Glomerular endothelial cell (primary cell): ENCODE measurements around the gene GDPD5. TPM values are rescaled to one million over a fixed set of nuclear protein-coding genes. Genes with fewer than 3 reads are reported as not detected.

ENCODE experiments used
- DNase-seq: peaks from one replicate; pipeline ENCODE4 v3.0.0-alpha.2; 2011; ENCODE audit warnings: low read depth, low spot score; ENCODE audit errors: extremely low read depth
- total RNA-seq: library from RNA; depleted of rRNA; stranded (reverse); fragments of >200 nt; gene quantifications from 2 replicates; pipeline ENCODE4 v1.2.3, GENCODE V29; 2015

Gene GDPD5
- total RNA-seq, 1 donor from 2014 or later = 90.1 TPM

GRCh38 chr11:75495749-75496304, 29.9 kb downstream of the GDPD5 start:
- DNase-seq = no peak

DNA sequence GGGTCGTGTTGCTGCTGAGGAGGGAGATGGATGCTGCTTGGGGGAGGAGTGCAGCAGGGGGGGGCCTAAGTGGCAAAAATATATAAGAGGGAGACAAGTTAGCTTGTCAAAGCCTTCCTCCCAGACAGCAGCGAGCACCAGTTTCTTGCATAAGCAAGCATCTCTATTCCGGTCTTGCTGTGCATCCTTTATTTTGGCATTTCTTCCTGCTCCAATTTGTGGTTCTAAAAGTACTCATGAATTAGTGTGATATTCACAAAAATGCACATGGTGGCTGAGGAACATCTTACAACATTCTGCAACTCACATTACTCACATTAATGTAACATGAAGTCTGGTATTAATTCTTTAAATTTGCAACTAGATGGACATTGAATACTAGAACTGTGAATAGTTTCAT, 32.1 kb downstream of the GDPD5 start:
- DNase-seq = no peak

DNA sequence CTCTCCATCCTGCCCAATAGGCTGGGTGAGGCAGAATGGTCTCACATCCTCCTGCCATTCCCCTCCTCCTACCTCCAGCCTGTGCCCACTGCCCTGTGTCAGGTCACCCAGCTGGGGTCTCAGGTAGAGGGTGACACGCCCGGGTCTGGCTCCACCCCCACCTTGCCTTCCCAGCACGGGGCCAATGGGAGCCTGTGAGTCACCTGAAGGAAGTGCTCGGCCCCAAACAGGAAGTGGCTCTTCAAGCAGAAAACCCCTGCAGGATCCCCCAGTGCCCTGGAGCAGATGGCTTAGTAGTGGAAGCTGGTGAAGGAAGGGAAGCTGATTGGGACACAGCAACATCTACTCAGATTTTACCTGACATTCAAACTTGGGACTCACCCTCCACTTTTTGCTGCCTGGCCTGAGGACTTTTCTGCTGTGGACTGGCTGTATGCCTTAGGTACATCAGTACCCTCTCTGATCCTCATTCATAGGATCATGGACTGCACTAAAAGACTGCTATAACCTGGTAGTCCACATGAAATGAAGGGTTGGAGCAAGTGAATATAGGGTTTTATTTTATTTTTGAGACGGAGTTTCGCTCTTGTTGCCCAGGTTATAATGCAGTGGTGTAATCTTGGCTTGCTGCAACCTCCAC, 33.4 kb downstream of the GDPD5 start:
- DNase-seq = no peak

DNA sequence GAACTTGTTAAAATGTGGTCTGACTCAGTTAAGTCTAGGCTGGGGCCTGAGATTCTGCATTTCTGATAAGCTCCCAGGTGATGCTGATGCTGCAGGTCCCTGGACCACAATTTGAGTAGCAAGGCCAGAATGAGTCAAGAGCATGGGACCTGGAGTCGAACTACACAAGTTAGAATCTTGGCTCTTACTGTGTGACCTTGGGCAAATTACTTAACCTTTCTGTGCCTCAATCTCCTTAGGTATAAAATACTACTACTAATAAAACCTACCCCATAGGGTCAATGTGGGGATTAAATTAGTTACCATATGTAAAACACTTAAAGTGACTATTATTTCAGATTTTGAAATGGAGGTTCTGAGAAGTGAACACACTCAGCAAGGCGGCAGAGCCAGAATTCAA, 34.3 kb downstream of the GDPD5 start:
- no peak for DNase-seq

GRCh38 chr11:75490221-75491181, 35.2 kb downstream of the GDPD5 start:
- no peak for DNase-seq

DNA sequence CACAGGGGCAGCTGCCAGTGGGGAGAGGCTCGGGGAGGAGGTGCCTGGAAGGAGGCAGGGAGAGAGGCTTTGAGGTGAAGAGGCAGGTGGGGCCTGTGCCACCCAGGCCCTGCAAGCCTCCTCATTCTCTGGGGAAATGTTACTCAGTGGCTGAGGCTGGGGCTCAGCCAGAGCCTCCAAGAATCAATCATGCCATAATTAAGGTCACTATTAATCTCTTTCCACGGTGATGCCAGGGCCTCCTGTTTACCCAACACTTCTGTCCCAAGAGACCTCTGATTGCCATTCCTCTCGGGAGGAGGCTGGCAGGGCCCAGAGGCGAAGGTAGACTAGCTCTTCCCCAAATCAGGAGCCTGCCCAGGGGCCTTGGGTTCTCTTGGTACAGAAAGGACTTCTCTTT, 38.4 kb downstream of the GDPD5 start:
- no peak for DNase-seq

DNA sequence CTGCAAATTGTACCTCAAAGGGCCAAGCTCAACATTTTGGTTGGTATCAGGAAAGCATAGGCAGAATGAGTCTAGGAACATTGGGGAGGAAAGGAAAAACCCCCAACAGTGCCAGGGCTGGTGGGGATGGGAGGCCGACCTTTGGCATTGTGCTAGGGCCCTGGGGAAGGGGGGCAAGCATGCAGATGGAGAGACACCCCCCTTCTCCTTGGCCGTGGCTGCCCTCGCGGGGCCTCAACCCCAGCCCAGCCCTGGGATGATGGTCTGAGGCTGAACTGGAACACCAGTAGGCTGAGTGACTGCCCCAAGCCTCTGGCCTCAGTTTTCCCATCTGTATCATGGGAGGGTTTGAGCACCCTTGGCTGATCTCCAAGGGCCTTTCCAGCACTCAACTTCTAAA, 40.0 kb downstream of the GDPD5 start:
- no peak for DNase-seq

GRCh38 chr11:75482931-75483469, 42.7 kb downstream of the GDPD5 start:
- no peak for DNase-seq

- no peak for DNase-seq
Measured at GRCh38 chr11:75481922-75482606, 43.7 kb downstream of the GDPD5 start.

DNA sequence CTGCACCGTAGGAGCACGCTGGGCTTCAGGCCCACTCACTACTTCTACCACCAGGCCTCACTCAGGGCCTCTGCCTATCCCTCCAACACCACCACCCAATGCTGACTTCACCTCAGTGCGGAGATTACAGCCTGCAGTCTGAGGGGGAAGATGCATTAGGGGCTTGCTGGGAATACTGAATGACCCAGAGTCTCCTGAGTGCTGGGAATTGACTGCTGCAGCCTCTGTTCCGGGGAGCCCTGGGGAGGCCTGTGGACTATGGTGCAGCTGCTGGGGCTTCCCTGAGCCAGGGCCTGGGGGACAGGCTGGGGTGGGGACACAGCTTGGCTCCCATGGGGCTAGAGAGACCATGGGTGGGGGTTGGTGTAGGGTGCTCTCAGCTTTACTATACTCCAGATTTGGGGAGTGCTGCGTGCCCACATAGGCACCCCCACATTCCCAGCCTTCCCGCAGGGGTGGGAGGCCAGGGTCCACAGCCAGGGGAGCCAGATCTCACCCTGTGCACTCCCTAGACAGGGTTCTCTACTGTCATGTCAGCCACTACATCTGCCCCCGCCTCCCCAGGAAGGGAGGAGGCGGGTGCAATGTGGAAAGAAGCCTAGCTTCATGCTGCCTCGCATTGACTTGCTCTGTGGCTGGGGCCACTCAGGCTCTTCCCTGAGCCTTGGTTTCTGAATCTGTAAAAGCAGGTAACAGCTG, 44.4 kb downstream of the GDPD5 start:
- DNase-seq = no peak

DNA sequence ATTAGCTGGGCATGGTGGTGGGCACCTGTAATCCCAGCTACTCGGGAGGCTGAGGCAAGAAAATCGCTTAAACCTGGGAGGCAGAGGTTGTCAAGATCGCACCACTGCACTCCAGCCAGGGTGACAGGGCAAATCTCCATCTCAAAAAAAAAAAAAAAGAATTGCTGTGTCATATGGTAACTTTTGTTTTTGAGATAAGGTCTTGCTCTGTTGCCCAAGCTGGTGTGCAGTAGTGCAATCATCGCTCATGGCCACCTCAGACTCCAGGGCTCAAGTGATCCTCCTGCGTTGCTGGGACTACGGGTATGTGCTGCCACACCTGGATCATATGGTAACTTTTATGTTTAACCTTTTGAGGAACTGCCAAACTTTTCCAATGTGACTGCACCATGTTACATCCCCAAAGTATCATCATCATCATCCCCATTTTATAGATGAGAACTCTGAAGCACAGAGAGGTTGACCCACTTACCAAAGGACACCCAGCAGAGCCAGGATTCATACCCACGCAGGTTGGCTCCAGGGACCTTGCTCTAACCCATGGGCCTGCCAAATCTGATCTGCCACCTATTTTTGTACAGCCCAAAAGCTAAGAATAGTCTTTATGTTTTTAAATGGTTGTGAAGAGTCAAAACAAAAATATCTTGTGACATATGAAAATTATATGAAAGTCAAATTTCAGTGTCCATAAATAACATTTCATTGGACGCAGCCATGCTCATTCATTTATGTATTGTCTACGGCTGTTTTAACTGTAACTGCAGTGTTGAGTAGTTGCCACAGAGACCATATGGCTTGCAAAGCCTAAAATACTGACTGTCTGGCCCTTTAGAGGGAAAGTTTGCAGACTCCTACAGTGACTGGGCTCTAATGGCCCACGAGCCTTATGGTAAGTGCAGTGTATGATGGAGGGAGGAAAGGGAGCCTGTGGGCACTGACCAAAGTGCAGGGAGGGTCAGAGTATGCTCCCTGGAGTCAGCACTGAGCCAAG, 45.3 kb downstream of the GDPD5 start:
- DNase-seq = no peak

GRCh38 chr11:75479597-75480145, 46.1 kb downstream of the GDPD5 start:
- no peak for DNase-seq

DNA sequence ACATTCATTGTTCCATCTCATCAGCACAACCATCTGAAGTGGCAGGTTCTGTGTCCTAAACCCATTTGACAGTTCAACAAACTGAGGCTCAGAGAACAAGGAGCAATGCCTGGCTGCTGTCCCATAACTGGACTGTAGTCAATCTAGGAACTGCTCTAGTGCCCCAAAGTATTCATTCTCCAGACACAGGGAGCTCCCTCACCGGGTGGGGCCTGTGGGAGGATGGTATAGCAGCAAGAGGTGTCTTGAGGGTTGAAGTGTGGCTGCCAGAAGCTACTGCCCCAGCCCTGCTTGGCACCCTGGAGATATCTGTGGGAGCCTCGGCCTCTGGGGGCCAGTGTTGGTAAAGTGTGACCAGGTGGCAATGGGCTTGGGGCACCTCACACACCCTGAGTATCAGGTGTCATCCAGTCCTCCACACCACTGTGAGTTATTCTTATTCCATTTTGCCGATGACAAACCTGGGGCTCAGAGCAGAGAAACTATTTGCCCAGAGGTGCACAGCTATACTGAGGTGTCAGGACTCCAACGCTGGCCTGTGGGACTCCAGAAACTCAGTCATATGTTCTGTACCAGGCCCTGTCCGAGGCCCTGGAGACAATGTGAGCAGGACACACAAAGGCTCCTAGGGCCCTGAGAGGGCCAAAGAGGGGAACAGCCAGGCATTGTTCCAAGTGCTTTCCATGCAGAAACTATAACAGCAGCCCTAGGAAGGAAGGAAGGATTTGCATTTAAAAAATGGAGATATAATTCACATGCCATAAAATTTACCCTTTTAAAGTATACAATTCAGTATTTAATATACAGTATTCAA, 46.8 kb downstream of the GDPD5 start:
- DNase-seq = no peak

DNA sequence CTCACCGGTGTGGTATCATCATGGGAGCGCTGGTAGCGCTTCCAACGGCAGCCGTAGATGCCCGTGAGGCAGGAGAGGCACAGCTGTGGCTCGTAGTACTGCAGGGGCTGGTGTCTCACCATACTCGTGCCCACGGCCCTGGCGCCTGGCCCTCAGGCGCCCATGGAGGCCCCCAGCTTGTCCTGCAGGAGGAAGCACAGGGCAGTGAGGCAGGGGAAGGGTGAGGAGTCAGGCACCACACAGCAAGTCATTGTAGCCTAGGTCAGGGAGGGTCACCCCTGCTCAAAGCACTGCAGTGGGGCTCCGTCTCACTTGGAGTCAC, 48.2 kb downstream of the GDPD5 start:
- no peak for DNase-seq

GRCh38 chr11:75476739-75477613, 48.8 kb downstream of the GDPD5 start:
- DNase-seq = no peak

DNA sequence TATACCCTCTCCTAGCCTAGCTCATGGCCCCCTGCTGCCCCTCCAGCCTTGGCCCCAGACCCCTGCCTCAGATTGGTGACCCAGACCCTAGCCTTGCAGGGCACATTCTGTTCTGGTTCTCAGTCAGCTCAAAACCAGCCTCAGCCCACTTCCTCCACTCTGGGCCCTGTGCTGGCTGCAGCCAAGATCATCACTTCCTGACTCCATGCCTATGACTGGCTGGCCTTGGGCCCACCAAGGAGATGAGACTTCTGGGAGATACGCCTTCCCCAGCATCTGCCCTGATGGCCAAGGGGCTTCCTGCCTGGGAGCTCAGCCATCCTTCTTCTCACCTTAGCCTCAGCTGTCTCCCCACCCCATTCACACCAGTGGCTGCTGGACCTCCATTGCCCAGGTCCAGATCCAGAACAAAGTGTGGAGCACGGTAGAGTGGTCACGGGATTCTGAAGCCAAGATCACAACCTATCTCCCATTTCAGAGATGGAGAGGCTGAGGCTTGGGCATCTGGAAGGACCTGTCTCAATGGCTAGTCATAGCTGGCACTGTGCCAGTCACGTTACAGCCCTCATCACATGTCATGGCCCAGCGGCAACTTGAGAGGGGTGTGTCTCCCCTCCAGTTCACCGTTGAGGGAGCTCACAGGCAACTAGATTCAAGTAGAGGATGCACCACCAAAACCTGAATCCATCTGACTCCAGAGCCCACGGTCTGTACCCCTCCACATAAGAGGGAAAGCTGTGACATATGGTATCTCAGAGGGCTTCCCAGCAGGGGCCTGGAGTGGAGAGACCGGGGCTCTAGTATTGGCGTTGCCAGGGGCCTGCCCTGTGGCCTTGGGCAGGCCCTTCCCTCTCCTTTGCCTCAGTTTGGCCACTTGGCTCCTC, 49.7 kb downstream of the GDPD5 start:
- DNase-seq = no peak
